ENCODE data around the gene GPR21.

DNA sequence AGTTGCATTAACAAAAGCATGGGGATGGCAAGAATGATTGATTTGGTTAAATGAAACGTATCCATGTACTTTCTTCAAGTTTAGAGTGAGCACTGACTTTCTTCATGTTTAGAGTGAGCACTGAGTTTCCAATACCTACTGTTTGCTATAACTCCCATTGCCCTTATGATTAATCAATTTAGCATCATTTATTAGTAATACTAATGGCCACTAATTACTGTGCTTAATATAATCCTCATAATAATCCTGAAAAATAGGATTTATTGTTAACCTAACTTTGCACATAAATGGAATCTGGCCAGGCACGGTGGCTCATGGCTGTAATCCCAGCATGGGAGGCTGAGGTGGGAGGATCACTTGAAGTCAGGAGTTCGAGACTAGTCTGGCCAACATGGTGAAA lies 22.1 kb upstream of the GPR21 start:
- TF ChIP-seq, protein P1, sequence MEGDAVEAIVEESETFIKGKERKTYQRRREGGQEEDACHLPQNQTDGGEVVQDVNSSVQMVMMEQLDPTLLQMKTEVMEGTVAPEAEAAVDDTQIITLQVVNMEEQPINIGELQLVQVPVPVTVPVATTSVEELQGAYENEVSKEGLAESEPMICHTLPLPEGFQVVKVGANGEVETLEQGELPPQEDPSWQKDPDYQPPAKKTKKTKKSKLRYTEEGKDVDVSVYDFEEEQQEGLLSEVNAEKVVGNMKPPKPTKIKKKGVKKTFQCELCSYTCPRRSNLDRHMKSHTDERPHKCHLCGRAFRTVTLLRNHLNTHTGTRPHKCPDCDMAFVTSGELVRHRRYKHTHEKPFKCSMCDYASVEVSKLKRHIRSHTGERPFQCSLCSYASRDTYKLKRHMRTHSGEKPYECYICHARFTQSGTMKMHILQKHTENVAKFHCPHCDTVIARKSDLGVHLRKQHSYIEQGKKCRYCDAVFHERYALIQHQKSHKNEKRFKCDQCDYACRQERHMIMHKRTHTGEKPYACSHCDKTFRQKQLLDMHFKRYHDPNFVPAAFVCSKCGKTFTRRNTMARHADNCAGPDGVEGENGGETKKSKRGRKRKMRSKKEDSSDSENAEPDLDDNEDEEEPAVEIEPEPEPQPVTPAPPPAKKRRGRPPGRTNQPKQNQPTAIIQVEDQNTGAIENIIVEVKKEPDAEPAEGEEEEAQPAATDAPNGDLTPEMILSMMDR (IDR thresholded peaks at IDR 0.05): no peak
- TF ChIP-seq POLR2A (IDR thresholded peaks at IDR 0.05): no peak

Data from heart left ventricle (tissue), 13 donors.